Endothelial cell of umbilical vein (primary cell): ENCODE data around the gene CDCA3. TPM values are rescaled to one million over a fixed set of nuclear protein-coding genes. Genes with fewer than 3 reads are reported as not detected.

Experiments used
- BruUV-seq: library from RNA; stranded (reverse); fragments of 400-500 nt; replicated peaks from 2 replicates; lab custom pipeline; 2021; lab: Mats Ljungman, UMichigan
- CTCF ChIA-PET: fragments of 300-600, 350-600 bp; sonication (Branson Sonifier 250); formaldehyde crosslinking; loops from one replicate; lab custom pipeline; 2021; ENCODE audit warnings: antibody characterized with exemption, inconsistent platforms; lab: Charles Lee
- POLR2A ChIA-PET: fragments of 300-600, 350-600 bp; sonication (Branson Sonifier 250); formaldehyde crosslinking; loops from one replicate; lab custom pipeline; 2021; ENCODE audit warnings: antibody characterized with exemption, inconsistent platforms; lab: Charles Lee
- DNase-seq: peaks from one replicate; pipeline ENCODE4 v3.0.0-alpha.2; 2011; ENCODE audit warnings: low read depth, low spot score
- FAIRE-seq: peaks from 2 replicates; lab custom pipeline; 2011; peaks lifted over from hg19 to GRCh38; lab: Jason Lieb, UNC
- H2AFZ ChIP-seq: 2 replicates; pipeline ENCODE4 v1.6.0; 2012; ENCODE audit warnings: low read depth, low read length, control low read depth, inconsistent platforms
- H3K27ac ChIP-seq: 2 replicates; pipeline ENCODE4 v1.5.1; 2011; ENCODE audit warnings: low read depth, mild to moderate bottlenecking, control low read depth, low read length, moderate library complexity; ENCODE audit not compliant: insufficient read depth
- H3K27me3 ChIP-seq, 2 experiments: 2 replicates each; pipeline versions ENCODE4 v1.6.0 to v1.6.1; 2011; ENCODE audit warnings: low read length in 2 of 2, mixed read lengths in 1 of 2; ENCODE audit not compliant: control insufficient read depth in 2 of 2, insufficient read depth in 2 of 2
- H3K36me3 ChIP-seq, 2 experiments: 2 replicates in 1 of 2; 3 replicates in 1 of 2; pipeline ENCODE4 v1.5.1; 2011; ENCODE audit warnings: low read length in 2 of 2, mild to moderate bottlenecking in 1 of 2, moderate library complexity in 1 of 2; ENCODE audit not compliant: control insufficient read depth in 2 of 2, insufficient read depth in 2 of 2; ENCODE audit errors: extremely low read depth in 1 of 2
- H3K4me1 ChIP-seq: 3 replicates; pipeline ENCODE4 v1.5.1; 2011; ENCODE audit warnings: mild to moderate bottlenecking, low read length; ENCODE audit not compliant: control insufficient read depth, insufficient read depth; ENCODE audit errors: extremely low read depth
- H3K4me2 ChIP-seq: 2 replicates; pipeline ENCODE4 v1.6.1; 2011; ENCODE audit warnings: low read length, control low read depth, mixed read lengths; ENCODE audit not compliant: insufficient read depth
- H3K4me3 ChIP-seq, 3 experiments: fragments of 200-600 bp in 1 of 3; sonication (generic), shearing (Covaris generic) in 1 of 3; replicated peaks in 1 of 3; 2 replicates each; pipeline ENCODE4 v1.5.1; 2011 to 2016; ENCODE audit warnings: control low read depth in 3 of 3, low read length in 3 of 3, mild to moderate bottlenecking in 2 of 3, inconsistent platforms in 1 of 3, low read depth in 1 of 3, moderate library complexity in 1 of 3; ENCODE audit not compliant: insufficient read depth in 1 of 3
- H3K79me2 ChIP-seq: 2 replicates; pipeline ENCODE4 v1.6.0; 2012; ENCODE audit warnings: low read length, inconsistent platforms; ENCODE audit not compliant: control insufficient read depth, insufficient read depth
- H3K9ac ChIP-seq: replicated peaks from 2 replicates; pipeline ENCODE3; 2011; ENCODE audit warnings: low read length, control low read depth; ENCODE audit not compliant: insufficient read depth; ENCODE audit errors: extremely low read depth
- H3K9me1 ChIP-seq: replicated peaks from 3 replicates; pipeline ENCODE4 v1.6.0; 2011; ENCODE audit warnings: mild to moderate bottlenecking, low read length; ENCODE audit not compliant: control insufficient read depth, insufficient read depth; ENCODE audit errors: extremely low read depth
- H3K9me3 ChIP-seq: replicated peaks from 2 replicates; pipeline ENCODE4 v1.5.1; 2012; ENCODE audit warnings: low read length, inconsistent platforms; ENCODE audit not compliant: control insufficient read depth, insufficient read depth
- H4K20me1 ChIP-seq: replicated peaks from 2 replicates; pipeline ENCODE3; 2011; ENCODE audit warnings: mild to moderate bottlenecking, low read length; ENCODE audit not compliant: control insufficient read depth, insufficient read depth; ENCODE audit errors: extremely low read depth
- CTCF ChIP-seq, 2 donors: IDR thresholded peaks; 1 replicate in 1 of 2; 2 replicates in 1 of 2; pipeline ENCODE4 v1.5.1; 2011; ENCODE audit warnings: low read length in 2 of 2, mild to moderate bottlenecking in 2 of 2, moderate library complexity in 2 of 2, control low read depth in 1 of 2, inconsistent platforms in 1 of 2, low read depth in 1 of 2; ENCODE audit not compliant: insufficient read depth in 1 of 2; ENCODE audit errors: extremely low read depth in 1 of 2
- EZH2 ChIP-seq: IDR thresholded peaks from 2 replicates; pipeline ENCODE4 v1.6.1; 2012; ENCODE audit warnings: borderline replicate concordance, low read depth, mild to moderate bottlenecking, moderate library complexity, low read length, inconsistent platforms; ENCODE audit not compliant: severe bottlenecking
- FOS ChIP-seq: IDR thresholded peaks from 2 replicates; pipeline ENCODE4 v1.6.1; 2011; ENCODE audit warnings: mild to moderate bottlenecking, low read length, moderate library complexity, borderline replicate concordance; ENCODE audit not compliant: insufficient read depth
- GATA2 ChIP-seq: IDR thresholded peaks from 2 replicates; pipeline ENCODE4 v1.7.0; 2011; ENCODE audit warnings: low read depth, mild to moderate bottlenecking, moderate library complexity, mixed read lengths, low read length; ENCODE audit not compliant: insufficient read length, insufficient read depth
- JUN ChIP-seq: IDR thresholded peaks from 2 replicates; pipeline ENCODE4 v1.6.1; 2011; ENCODE audit warnings: borderline replicate concordance, low read depth; ENCODE audit not compliant: insufficient read length, insufficient read depth
- MAX ChIP-seq: IDR thresholded peaks from 2 replicates; pipeline ENCODE4 v1.6.1; 2011; ENCODE audit not compliant: insufficient read depth, insufficient read length
- MYC ChIP-seq: IDR thresholded peaks from one replicate; pipeline ENCODE4 v1.6.1; 2011; ENCODE audit warnings: mild to moderate bottlenecking, low read depth, low read length
- POLR2A ChIP-seq: IDR thresholded peaks from 2 replicates; pipeline ENCODE4 v1.6.1; 2012; ENCODE audit warnings: low read depth, mild to moderate bottlenecking, control low read depth, low read length
- POLR2AphosphoS5 ChIP-seq: IDR thresholded peaks from 2 replicates; pipeline ENCODE4 v1.6.1; 2012; ENCODE audit warnings: low read depth, mild to moderate bottlenecking, control low read depth, low read length, moderate library complexity; ENCODE audit not compliant: insufficient read depth
- dilution Hi-C: fragments of 300-500 bp; cut with MboI; formaldehyde crosslinking; loops from one replicate; pipeline ENCODE4 v1.15.0; 2019; ENCODE audit warnings: low sequenced_read_pairs; ENCODE audit not compliant: extremely low pct_ligation_motif_present
- intact Hi-C: fragments of 100-400 bp; cut with micrococcal nuclease; formaldehyde crosslinking; loops from one replicate; pipeline ENCODE4 v1.10.0; 2022
- polyA plus RNA-seq, 4 experiments: library from polyadenylated mRNA; depleted of rRNA in 3 of 4; stranded (reverse) in 3 of 4; unstranded in 1 of 4; fragments of >200 nt; gene quantifications; 2 replicates each; pipeline versions ENCODE4 v1.2.1 to v1.2.3, GENCODE V29; 2011 to 2012; ENCODE audit warnings: missing spikeins in 1 of 4
- total RNA-seq: library from RNA; stranded (reverse); gene quantifications from 2 replicates; pipeline ENCODE4 v1.2.3, GENCODE V29; 2021

CDCA3 gene
- total and polyA plus RNA-seq, 2 donors (not counting 3 experiments of a cell fraction or from before 2014, with no cell fraction given), result 44.3 to 53.5 TPM

GRCh38 chr12:6824085-6824775 is 26.9 kb downstream of the CDCA3 start:
- H3K4me1 ChIP-seq, result peaks cover 23% of the 10 kb centered on the region
- no peaks in the 10 kb centered on the region for H3K9me1 ChIP-seq
- H3K36me3 ChIP-seq, result no peaks in the 10 kb centered on the region
- POLR2A ChIA-PET, result interaction anchor here (1.1 kb wide), 1 partner anchor 58 kb away, joined by 4 read pairs; the partner anchor contains the start of gene PTMS
- no peaks in the 10 kb centered on the region for H4K20me1 ChIP-seq
- peaks cover 10% of the 10 kb centered on the region for H3K79me2 ChIP-seq
- DNase-seq (no peak), FAIRE-seq (no peak)
- dilution Hi-C loops, result no loop called here
- H3K4me3 ChIP-seq, result no peak overlapping the region
- H3K4me2 ChIP-seq, result no peak overlapping the region
- no TSS peak for BruUV-seq
- no peak overlapping the region for H3K9ac ChIP-seq
- peaks cover 3% of the 10 kb centered on the region in 2 experiments for H3K27me3 ChIP-seq
- no peaks in the 10 kb centered on the region for H3K9me3 ChIP-seq
- intact Hi-C loops, result no loop called here
- no peak overlapping the region for H2AFZ ChIP-seq
- no peak overlapping the region for H3K27ac ChIP-seq
- CTCF ChIA-PET, result interaction anchor here (0.8 to 12.0 kb wide), 19 partner anchors 10 to 271 kb away, joined by 3 to 148 read pairs (median 5); partner anchors contain the start of genes CD4, COPS7A, LAG3 and MLF2
- TF ChIP-seq MYC (no peak), FOS (no peak), MAX (no peak), EZH2 (no peak), CTCF (IDR thresholded peaks at IDR 0.05; ENCODE audit: extremely low read depth in 1 of 2, insufficient read depth in 1 of 2, low read depth in 1 of 2, low read length in 2 of 2) (no peak), POLR2A (no peak), JUN (no peak), GATA2 (no peak), POLR2AphosphoS5 (no peak)
